ENCODE data around the gene CCDC38. TPM values are rescaled to one million over a fixed set of nuclear protein-coding genes. Genes with fewer than 3 reads are reported as not detected.

Gene CCDC38
- polyA plus RNA-seq, 1 donor from 2014 or later, result not detected

DNA sequence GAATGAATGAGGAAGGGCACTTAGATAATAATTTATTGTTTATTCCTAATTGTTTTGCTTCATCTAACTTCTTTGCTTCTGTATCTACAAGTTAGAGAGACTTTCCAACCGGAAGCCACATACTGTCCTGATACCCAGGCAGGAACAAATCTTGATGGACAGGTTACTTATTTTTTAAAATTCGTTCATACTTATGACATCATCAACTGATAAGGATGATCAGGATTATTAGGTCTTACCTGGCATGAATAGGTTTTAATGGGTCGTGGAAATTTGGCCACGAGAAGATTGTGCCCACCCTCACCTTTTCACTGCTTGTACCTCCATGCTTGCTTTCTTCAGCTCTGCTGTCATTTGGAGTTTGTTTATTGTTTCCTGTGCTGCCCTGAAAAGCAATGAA, 44.3 kb downstream of the CCDC38 start:
- H3K27me3 ChIP-seq (ENCODE audit: insufficient read depth, low read depth, low read length), result no peaks in the 10 kb centered on the region
- H3K9ac ChIP-seq (ENCODE audit: low read length), result no peak overlapping the region
- H3K36me3 ChIP-seq (ENCODE audit: insufficient read depth, low read length), result no peaks in the 10 kb centered on the region
- no peaks in the 10 kb centered on the region for H3F3A ChIP-seq (ENCODE audit: insufficient read depth, low read length, poor library complexity, severe bottlenecking)
- H3K4me2 ChIP-seq (ENCODE audit: low read length), result no peak overlapping the region
- H3K9me2 ChIP-seq (ENCODE audit: insufficient read depth, low read length), result no peaks in the 10 kb centered on the region
- H4K20me1 ChIP-seq (ENCODE audit: insufficient read depth), result no peaks in the 10 kb centered on the region
- no peaks in the 10 kb centered on the region for H3K9me3 ChIP-seq (ENCODE audit: low read length)
- no peak overlapping the region for H2AFZ ChIP-seq (ENCODE audit: low read depth, low read length)
- H3K4me3 ChIP-seq (ENCODE audit: low read length), result no peak overlapping the region
- H3K27ac ChIP-seq (ENCODE audit: low read length), result no peak overlapping the region
- TF ChIP-seq POLR2AphosphoS5 (IDR thresholded peaks at IDR 0.05) (no peak), EZH2 (IDR thresholded peaks at IDR 0.05; ENCODE audit: borderline replicate concordance, insufficient read depth, low read length, poor library complexity, severe bottlenecking) (no peak), CTCF (IDR thresholded peaks at IDR 0.05; ENCODE audit: poor library complexity, severe bottlenecking) (no peak), TAF1 (IDR thresholded peaks at IDR 0.05; ENCODE audit: low read depth) (no peak), EP300 (conservative IDR thresholded peaks at IDR 0.05; ENCODE audit: poor library complexity, severe bottlenecking) (no peak), MXI1 (conservative IDR thresholded peaks at IDR 0.05; ENCODE audit: poor library complexity, severe bottlenecking) (no peak), RAD21 (conservative IDR thresholded peaks at IDR 0.05) (no peak), SMC3 (conservative IDR thresholded peaks at IDR 0.05; ENCODE audit: poor library complexity) (no peak), REST (IDR thresholded peaks at IDR 0.05; ENCODE audit: borderline replicate concordance) (no peak)
- H3K79me2 ChIP-seq (replicated peaks; ENCODE audit: insufficient read depth, low read length), result no peaks in the 10 kb centered on the region

DNA sequence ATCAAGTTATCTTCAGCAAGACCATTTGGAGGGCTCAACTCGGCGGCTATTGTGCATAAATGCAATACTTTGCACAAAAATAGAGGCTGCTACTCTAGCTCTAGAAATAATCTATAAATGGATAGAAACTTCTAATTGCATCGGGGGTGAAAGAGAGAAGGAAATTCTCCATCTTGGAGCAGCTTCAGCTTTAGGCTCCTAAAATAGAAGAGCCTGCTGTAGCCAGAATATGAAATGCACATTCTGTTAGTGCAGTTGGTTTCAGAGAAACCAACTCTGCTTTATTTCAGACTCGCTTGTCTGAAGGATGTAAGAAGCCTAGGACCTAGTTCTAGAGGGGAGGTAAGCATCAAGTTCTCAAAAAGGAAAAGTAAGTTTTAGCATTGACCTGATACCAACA, 45.6 kb downstream of the CCDC38 start:
- Histone ChIP-seq H4K20me1 (ENCODE audit: insufficient read depth) (no peaks in the 10 kb centered on the region), H3K79me2 (replicated peaks; ENCODE audit: insufficient read depth, low read length) (no peaks in the 10 kb centered on the region), H3K27ac (ENCODE audit: low read length) (no peak overlapping the region), H3F3A (ENCODE audit: insufficient read depth, low read length, poor library complexity, severe bottlenecking) (no peaks in the 10 kb centered on the region), H3K4me3 (ENCODE audit: low read length) (no peak overlapping the region), H3K9ac (ENCODE audit: low read length) (no peak overlapping the region), H3K4me2 (ENCODE audit: low read length) (no peak overlapping the region), H2AFZ (ENCODE audit: low read depth, low read length) (no peak overlapping the region), H3K36me3 (ENCODE audit: insufficient read depth, low read length) (no peaks in the 10 kb centered on the region), H3K9me2 (ENCODE audit: insufficient read depth, low read length) (no peaks in the 10 kb centered on the region), H3K9me3 (ENCODE audit: low read length) (no peaks in the 10 kb centered on the region), H3K27me3 (ENCODE audit: insufficient read depth, low read depth, low read length) (no peaks in the 10 kb centered on the region)
- no peak for TF ChIP-seq EP300 (conservative IDR thresholded peaks at IDR 0.05; ENCODE audit: poor library complexity, severe bottlenecking)
- TF ChIP-seq REST (IDR thresholded peaks at IDR 0.05; ENCODE audit: borderline replicate concordance), result no peak
- TF ChIP-seq TAF1 (IDR thresholded peaks at IDR 0.05; ENCODE audit: low read depth), result no peak
- TF ChIP-seq RAD21 (conservative IDR thresholded peaks at IDR 0.05), result no peak

Measured in neural cell (in vitro differentiated cells).